MV-4-11 (cell line): ENCODE data around the gene ZFP91.

Experiments
- DNase-seq: peaks from one replicate; lab custom pipeline; 2025; lab: John Stamatoyannopoulos, UW

The ZFP91 gene

DNA sequence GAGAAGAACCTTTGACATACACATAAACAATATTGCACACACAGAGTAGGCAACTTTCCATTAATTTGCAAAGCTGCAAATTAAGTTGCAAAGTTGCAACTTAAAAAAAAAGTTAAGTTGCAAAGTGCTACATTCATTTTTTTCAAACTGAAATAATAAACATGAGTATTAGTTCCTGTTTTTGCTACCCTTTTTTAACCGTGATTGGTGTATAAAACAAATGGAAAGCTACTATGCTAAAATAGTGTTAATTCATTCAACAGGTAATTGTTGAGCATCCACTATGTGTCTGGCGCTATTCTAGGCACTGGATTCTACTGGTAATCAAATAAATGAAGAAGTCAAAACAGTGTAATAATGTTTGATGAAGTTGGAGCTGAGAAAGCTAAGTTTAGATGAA, 8.1 kb downstream of the ZFP91 start:
- DNase-seq, result no peak

DNA sequence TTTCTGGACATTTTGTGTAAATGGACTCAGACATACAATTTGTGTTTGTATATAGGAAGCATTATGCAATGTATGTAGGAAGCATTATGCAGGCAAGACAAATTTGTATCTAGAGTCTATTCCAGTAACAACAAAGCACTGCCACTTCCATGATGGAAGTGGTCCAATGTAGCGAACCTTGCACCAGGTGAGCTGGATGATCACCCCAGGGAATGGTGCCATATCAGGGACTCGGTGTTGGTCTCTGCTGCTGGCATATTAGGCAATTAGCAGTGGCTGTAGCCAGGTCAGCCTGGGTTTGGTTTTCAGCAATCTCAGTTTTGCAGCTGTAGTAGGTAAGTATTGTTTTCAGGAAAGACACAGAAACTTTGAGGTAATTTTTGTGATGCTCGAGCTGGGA, 12.8 kb downstream of the ZFP91 start:
- no peak for DNase-seq

DNA sequence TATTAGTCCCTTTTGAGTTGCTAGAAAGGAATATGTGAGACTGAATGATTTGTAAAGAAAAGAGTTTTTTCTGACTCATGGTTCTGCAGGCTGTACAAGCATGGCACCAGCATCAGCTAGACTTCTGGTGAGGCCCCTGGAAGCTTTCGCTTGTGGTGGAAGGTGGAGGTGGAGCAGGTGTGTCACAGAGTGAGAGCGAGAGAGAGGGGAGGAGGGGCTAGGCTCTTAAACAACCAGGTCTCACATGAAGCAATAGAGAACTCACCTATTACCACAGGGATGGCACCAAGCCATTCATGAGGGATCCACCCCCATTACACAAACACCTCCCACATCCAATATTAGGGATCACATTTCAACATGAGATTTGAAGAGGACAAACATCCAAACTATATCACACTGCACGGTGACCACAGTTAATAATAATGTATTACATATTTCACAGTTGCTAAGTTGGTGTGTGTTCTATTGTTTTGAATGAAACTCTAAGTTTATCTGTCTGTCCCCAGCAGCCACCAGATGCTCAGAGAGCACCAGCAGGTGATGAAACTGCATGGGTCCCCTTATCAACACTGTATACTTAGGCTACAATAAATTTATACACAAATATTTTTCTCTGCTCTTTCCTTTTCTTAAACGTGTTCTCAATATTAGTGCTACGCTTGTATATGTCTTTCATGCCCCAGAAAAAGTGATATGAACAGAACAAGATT, 14.1 kb downstream of the ZFP91 start:
- no peak for DNase-seq

DNA sequence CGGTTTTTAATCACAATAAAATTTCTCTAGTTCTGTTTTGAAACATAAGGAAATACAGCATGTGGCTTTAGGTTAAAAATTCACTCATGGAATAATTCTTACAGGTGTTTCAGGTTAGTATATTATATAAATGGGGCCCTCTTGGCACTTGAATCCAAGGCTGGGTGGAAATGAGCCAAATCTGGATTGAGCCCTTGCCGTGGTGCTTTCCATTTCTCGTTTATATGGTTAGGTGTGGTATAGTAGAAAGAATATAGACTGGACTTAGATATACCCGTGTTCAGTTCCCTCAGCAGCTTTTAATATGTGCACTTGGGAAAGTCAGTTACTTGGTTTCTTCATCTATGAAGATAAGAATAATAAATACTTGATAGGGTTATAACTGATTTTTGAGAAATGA, 16.0 kb downstream of the ZFP91 start:
- no peak for DNase-seq

DNA sequence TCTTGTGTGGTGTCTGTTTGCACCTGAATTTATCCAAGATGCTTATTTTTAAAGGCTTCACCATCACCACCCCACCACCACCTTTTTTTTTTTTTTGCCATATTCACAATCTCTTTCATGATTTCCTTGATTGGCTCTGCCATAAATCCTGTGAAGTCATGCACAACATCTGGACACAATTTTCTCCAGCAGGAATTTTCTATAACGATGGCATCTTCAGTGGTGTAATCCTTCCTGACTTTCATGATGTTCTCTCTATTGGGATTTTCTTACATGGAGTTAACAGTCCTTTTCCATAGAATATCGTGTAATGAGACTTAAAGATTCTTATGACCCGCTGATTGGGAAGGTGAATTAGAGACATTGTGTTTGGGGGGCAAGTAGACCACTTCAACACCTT, 17.8 kb downstream of the ZFP91 start:
- DNase-seq, result no peak

DNA sequence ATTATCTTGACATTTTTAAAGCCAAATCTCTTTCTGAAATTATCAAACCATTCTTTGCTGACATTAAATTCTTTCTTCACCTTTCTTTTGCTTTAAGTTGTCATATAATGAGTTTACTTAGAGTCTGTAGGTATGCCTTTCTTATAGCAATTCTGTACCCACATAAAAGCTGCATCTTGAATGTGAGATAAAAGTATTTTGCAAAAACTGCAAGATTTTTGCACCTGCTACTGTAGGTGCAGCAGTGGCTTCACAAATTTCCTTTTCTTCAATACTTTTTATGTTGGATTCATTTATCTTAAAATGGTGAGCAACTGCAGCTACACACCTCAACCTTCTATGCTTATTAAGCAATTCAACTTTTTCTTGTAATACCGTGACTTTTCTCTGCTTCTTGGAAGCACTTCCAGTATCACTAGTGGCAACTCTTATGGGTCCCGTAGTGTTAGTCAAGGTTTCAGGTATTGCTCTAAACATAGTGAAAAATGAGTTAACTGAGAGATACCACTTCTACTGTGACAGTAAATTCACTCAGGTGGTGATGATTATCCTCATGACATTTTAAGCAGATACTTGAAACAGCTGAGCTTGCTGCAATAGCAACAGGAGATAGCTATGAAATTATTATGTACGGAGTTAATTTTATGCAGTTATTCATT, 18.8 kb downstream of the ZFP91 start:
- no peak for DNase-seq

DNA sequence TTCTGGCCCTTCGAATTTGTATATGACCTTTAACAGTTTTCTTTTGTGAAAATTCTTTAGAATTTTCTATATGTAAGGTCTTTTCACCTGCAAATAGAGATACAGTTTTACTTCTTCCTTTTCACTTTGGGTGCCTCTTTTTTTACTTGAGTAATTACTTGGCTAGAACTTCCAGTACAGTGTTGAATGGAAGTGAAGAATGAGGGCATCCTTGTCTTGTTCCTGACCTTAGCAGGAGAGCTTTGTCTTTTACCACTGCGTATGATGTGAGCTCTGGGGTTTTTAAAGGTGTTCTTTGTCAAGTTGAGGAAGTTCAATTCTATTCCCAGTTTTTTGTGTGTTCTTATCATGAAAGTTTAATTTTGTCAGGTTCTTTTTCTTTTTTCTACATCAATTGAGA, 21.6 kb downstream of the ZFP91 start:
- DNase-seq, result no peak

DNA sequence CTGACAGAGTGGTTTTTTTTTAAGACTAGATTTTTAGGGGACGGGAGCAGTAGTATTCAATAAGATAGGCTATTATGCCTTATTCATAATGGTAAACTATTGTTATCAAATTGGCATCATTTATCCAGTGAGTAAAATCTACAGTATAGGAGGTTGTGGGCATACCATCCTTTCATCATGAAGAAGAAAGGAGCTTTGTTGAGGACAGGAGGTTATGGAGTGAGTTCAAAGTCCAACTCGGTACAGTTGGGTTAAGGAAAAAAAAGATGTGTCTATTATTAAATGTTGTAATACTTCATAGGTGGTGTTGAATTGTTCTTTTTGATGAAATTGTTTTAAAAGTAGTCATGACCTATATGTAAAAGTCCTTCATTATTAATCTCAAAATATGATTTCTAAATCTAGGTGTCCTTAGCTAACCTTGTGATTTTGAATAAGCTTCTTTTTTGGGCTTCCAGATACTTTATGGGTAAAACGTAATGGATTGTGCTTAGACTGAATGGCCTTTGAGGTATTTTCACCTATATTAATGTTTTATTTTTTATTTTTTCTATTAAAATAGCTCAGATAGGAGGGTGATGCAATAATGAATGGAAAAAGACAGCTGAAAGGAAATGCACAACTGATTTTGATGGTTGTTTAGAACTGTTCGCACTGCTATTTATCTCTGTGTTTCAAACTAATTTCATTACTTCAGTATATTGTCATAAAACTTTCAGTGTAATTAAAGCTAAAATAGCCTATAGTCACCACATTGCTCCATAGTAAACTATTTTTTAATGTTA, 28.3 kb downstream of the ZFP91 start:
- no peak for DNase-seq

DNA sequence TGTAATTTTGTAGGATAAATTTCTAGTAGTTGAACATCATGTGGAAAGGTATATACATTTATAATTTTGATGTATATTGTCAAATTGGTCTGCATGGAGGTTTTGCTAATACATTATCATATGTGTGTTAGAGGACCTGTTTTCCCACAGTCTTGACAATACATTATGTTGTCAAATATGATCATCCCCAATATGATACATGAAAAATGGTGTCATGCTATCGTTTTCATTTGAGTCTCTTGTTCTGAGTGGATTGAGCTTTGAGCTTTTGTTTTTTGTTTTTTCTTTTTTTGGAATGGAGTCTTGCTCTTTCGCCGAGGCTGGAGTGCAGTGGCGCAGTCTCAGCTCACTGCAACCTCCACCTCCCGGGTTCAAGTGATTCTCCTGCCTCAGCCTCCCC, 29.5 kb downstream of the ZFP91 start:
- DNase-seq, result no peak

DNA sequence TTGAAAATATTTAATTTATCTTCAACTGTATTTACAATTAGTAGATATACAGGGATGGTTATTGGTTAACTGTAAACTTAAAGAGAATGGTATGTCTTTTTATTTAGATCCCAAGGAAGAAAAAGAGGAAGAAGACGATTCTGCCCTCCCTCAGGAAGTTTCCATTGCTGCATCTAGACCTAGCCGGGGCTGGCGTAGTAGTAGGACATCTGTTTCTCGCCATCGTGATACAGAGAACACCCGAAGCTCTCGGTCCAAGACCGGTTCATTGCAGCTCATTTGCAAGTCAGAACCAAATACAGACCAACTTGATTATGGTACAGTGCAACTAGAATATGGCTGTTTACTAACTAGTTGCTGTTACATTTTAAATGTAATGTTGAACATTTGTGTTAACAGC, 30.9 kb downstream of the ZFP91 start:
- peak; percentile 60 for DNase-seq

DNA sequence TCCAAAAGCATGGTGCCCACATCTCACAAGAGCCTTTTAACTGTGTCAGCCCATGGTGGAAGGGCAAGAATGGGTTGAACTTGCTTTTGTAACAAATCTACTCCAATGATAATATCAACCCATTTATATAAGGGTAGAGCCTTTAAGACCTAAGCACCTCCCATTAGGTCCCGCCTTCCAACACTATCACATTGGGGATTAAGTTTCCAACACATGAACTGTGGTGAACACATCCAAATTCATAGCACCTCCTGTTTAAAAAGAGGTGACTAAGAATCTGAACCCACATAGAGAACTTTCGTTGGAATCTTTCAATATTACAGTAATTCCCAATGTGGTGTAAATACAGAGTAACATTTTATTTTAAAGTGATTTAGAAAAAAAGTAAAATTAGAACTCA, 34.4 kb downstream of the ZFP91 start:
- DNase-seq, result no peak

DNA sequence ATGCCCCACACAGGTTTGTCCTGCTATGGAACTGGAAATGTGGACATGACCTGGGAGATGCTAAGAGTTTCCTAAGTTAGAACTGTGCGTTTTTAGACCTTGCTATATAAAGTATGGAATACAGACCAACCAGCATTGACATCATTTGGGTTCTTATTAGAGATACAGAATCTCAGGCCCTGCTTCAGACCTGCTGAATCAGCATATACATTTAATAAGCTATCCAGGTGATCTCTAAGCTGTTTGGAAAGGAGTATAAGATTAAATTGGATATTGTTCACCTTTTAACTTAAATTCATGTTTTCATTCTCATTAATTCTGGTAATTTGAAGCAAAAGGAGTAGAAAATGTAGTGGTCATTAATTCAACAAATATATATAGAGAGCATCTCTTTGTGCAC, 36.7 kb downstream of the ZFP91 start:
- no peak for DNase-seq

DNA sequence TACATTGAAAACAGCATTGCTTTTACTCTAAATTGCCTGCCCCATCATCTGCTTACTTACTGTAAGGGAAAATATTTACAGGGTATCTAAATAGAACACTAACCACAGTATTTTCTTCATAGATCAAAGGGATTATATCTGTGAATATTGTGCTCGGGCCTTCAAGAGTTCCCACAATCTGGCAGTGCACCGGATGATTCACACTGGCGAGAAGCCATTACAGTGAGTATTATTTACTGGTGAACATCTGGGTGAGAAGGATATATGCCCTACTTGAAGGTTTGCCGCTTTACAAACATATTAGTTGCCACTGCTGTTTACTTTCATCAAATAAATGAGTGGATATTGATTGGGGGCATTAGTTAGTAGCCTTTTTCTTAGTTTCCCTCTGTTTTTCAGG, 37.7 kb downstream of the ZFP91 start:
- no peak for DNase-seq

DNA sequence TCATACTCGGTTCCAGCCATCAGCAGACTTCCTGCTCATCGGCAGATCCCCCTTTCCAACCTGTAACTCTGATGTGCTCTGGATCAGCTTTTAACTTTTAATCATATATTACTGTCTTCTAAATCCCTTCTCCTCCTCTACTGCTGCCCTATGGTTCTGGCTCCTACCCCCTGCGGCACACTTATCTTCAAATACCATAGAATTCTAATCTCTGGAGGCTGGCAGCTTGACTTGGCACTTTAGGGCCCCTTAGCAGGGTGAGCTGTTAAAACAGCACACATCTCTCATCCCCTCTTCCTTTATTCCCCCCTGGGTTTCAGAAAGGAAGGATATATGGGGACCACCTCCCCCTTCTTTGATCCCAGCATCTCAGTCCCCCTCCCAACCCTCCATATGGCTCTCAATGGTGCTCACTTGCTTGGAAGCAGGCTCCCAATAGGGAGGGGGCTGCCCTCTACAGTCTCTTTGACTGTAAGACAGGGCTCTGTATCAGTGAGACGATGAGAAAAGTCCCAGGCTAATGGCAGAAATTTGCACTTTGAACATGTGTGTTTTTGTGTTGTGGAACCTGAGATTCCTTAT, 39.2 kb downstream of the ZFP91 start:
- no peak for DNase-seq

DNA sequence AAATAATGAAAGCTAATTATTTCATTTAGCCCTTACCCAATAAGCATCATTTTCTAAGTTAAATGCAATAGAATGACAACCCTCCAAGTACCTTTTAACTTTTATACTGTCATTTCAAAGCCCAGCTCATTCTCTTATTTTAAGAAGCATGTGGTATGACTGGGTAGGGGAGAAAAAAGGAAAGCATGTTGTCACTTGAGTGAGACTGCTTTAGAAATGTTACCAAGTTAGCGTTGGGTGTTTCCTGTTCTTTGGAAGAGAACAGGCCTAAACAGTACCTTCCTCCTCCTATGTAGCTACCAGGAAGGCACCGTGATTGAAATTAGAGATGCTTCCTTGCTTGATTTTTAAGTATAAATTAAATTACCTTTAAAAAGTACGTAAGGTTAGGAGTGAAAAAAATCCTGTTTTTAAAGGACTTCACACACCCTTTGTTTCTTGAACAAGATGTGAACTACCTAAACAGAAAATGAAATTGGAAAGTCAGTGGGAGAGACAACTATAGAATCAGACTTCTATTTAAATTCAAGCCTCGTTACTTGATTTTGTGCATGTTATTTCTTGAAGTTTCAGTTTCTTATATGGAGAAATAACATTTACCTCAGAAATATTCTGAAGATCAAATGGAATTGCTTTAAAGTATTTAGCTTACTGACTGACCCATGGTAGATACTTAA, 42.9 kb downstream of the ZFP91 start:
- no peak for DNase-seq

DNA sequence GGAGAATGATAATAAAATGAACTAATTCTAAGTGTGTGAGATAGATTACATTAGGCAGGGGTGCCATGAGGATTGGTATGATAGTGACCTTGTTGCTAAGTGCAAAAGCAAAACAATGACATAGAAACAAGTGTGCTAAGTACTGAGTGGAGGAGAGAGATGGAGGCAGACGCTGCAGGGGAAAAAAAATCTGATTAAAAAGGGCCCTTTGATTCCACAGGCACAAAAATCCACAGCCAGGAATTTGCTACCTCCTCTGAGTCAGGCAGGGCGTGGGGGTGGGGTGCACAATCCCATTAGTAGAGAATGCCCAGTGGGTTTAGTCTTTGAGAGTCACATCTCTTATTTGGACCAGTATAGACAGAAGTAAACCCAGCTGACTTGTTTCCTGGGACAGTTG, 43.5 kb downstream of the ZFP91 start, which contains the start of gene CNTF:
Gene CNTF, plus strand, starts transcription at position 322 of the 400 bp plus-strand sequence. CDS start 88 bp downstream, outside the sequence.
- no peak for DNase-seq

DNA sequence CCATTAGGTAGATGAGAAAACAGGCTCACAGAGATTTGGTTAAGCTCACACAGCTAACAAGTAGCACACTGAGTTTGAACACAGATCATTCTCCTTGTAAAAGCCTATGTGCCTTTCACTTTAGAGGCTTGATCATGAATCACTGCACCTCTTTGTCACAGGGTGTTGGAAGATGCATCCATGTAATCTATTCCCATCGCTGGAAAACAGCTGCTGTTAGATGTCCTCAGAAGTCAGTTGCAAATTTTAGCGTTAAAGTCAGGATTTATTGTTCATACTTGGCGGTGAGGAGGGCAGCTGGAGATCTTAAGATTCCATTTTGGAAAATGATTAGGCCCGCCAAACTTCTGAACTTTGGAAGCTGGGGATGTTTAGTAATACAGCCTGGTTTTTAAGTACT, 46.2 kb downstream of the ZFP91 start:
- DNase-seq, result no peak

DNA sequence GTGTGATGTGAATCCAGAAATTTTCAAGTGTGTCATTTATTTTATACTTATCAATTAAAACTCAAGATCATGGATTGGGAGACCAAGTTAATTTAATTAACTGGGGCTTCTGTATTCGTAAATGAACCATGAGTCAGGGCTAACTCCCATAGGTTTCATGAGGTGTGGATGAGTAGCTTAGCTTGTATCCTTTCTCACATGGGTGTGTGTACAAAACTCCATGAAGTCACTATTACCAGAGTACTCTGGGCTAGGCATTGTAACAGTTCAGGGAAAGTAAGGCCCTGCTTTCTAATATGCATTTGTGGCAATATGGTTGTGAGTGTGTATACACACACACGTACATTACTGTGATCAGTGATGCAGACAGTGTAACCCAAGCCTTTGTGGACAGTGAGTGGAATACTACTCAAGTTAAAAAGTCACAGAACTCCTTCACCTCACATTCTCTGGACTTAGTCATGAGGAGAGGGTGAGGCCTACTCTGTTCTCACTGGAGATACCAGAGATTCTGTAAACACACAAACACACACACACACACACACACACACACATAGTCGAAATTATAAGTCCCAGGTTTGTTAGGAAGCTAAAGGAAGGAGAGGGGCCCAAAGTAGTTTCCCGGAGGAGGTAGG, 47.1 kb downstream of the ZFP91 start:
- DNase-seq, result no peak

DNA sequence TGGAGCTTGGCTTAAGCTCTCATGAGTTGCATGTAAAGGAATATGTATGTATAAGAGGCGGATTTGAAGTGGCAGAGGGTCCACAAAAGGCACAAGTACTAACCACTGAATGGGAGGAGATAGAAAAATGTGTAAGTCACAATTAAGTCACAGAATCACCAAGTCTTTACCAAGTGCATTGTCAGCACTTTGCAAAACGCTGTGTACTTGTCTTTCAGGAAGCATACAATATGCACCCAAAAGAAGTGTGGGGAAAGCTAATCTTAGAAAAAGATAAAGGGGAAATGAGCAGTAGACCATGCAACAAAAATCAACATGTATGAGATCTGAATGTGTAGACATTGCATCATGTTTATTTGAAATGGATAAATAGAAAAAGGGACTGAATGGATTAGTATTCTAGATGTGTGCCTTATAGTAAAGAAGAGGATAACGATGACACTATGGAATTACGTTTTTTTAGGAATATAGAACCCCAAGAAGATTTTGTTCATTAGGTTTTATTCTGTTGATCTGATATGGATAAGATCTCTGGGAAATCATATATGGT, 48.1 kb downstream of the ZFP91 start:
- DNase-seq, result peak; percentile 70

DNA sequence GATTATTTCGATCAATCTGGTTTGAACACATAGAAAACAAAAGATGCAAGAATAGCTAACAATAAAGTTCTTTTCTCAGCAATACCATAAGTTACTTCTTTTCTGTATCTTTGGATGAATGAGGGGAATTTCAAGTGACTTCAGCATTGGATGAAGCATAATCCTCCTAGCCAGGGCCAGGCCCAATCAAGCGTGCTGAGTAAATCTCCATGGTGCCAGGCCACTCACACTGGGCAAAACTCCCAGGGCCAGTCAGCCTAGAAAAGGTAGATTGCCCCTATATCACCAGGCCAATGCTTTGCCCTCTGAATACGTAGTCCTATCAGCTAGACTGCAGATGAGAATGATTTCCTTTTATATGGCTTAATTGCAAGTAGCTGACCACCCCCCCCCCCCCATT, 49.6 kb downstream of the ZFP91 start:
- DNase-seq, result no peak

DNA sequence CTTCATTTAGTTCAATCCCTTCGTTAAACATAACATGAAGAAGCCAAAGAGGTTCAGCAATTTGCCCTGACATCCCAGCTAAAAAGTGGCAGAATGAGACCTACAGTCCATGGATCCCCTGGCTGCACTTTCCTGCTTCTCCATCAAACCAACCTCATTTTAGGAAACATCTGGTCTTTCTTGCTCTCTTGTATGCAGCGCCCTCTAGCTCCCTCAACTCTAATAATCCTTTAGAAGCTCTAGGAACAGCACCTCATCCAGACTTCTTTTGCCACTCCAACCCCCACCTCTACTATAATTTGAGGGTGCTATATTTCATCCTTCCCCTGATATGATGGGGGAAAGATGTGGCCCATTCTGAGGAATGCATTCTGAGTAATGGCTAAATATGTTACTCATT, 51.0 kb downstream of the ZFP91 start:
- peak; percentile 59 for DNase-seq
